Cardiac muscle cell (in vitro differentiated cells and primary cell): ENCODE measurements around the gene CHD3. TPM values are rescaled to one million over a fixed set of nuclear protein-coding genes. Genes with fewer than 3 reads are reported as not detected.

Experiments
- DNase-seq, 2 donors: peaks; one replicate each; pipeline versions ENCODE4 v3.0.0 to v3.0.0-alpha.2; 2010 to 2017; ENCODE audit warnings: low read depth in 1 of 2, low spot score in 1 of 2
- H3K27ac ChIP-seq: fragments of 200-600 bp; sonication (generic); 2 replicates; pipeline ENCODE4 v1.5.1; 2016
- H3K27me3 ChIP-seq: fragments of 200-600 bp; sonication (generic); 2 replicates; pipeline ENCODE4 v1.6.0; 2016; ENCODE audit warnings: control low read depth
- H3K36me3 ChIP-seq: fragments of 200-600 bp; sonication (generic); 2 replicates; pipeline ENCODE4 v1.5.1; 2016; ENCODE audit warnings: control low read depth
- H3K4me1 ChIP-seq: fragments of 200-600 bp; sonication (generic); 2 replicates; pipeline ENCODE4 v1.8.1; 2017; ENCODE audit warnings: low read depth, mild to moderate bottlenecking, mixed run types
- H3K4me3 ChIP-seq: fragments of 200-600 bp; sonication (generic); 2 replicates; pipeline ENCODE4 v1.5.1; 2016; ENCODE audit warnings: mild to moderate bottlenecking
- H3K9me3 ChIP-seq: fragments of 200-600 bp; sonication (generic); 2 replicates; pipeline ENCODE4 v1.5.1; 2017; ENCODE audit warnings: low read depth, mild to moderate bottlenecking, control low read depth
- polyA plus RNA-seq: library from polyadenylated mRNA; unstranded; fragments of >200 nt; fragmentation: Nextera tagmentation; extraction: Ambion mirVana; gene quantifications from 2 replicates; pipeline ENCODE4 v1.2.1, GENCODE V29; 2016
- total RNA-seq: library from RNA; depleted of rRNA; stranded (reverse); fragments of >200 nt; gene quantifications from 2 replicates; pipeline ENCODE4 v1.2.3, GENCODE V29; 2016
- TF ChIP-seq, protein P1 (sequence below): IDR thresholded peaks from 2 replicates; pipeline ENCODE4 v1.5.1; 2012; ENCODE audit warnings: low read depth, mild to moderate bottlenecking, low read length

CHD3 gene
- total and polyA plus RNA-seq, 2 experiments from 2014 or later = 15.9 to 64.7 TPM

DNA sequence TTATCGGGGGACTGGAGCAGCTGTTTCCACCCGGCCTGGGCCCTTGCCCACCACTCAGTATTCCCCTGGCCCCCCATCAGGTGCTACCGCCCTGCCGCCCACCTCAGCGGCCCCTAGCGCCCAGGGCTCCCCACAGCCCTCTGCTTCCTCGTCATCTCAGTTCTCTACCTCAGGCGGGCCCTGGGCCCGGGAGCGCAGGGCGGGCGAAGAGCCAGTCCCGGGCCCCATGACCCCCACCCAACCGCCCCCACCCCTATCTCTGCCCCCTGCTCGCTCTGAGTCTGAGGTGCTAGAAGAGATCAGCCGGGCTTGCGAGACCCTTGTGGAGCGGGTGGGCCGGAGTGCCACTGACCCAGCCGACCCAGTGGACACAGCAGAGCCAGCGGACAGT, 39.9 kb upstream of the CHD3 start:
- DNase-seq = no peak
- H3K27ac ChIP-seq = no peak overlapping the region
- no peaks in the 10 kb centered on the region for H3K27me3 ChIP-seq
- TF ChIP-seq, protein P1, sequence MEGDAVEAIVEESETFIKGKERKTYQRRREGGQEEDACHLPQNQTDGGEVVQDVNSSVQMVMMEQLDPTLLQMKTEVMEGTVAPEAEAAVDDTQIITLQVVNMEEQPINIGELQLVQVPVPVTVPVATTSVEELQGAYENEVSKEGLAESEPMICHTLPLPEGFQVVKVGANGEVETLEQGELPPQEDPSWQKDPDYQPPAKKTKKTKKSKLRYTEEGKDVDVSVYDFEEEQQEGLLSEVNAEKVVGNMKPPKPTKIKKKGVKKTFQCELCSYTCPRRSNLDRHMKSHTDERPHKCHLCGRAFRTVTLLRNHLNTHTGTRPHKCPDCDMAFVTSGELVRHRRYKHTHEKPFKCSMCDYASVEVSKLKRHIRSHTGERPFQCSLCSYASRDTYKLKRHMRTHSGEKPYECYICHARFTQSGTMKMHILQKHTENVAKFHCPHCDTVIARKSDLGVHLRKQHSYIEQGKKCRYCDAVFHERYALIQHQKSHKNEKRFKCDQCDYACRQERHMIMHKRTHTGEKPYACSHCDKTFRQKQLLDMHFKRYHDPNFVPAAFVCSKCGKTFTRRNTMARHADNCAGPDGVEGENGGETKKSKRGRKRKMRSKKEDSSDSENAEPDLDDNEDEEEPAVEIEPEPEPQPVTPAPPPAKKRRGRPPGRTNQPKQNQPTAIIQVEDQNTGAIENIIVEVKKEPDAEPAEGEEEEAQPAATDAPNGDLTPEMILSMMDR = no peak
- H3K9me3 ChIP-seq = no peaks in the 10 kb centered on the region
- peaks cover 5% of the 10 kb centered on the region for H3K4me1 ChIP-seq
- H3K4me3 ChIP-seq = no peak overlapping the region
- peaks cover 57% of the 10 kb centered on the region for H3K36me3 ChIP-seq

DNA sequence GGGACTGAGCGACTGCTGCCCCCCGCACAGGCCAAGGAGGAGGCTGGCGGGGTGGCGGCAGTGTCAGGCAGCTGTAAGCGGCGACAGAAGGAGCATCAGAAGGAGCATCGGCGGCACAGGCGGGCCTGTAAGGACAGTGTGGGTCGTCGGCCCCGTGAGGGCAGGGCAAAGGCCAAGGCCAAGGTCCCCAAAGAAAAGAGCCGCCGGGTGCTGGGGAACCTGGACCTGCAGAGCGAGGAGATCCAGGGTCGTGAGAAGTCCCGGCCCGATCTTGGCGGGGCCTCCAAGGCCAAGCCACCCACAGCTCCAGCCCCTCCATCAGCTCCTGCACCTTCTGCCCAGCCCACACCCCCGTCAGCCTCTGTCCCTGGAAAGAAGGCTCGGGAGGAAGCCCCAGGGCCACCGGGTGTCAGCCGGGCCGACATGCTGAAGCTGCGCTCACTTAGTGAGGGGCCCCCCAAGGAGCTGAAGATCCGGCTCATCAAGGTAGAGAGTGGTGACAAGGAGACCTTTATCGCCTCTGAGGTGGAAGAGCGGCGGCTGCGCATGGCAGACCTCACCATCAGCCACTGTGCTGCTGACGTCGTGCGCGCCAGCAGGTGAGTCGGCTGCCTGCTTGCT, 39.3 kb upstream of the CHD3 start:
- DNase-seq = no peak
- Histone ChIP-seq H3K36me3 (peaks cover 57% of the 10 kb centered on the region), H3K4me1 (peaks cover 10% of the 10 kb centered on the region), H3K27ac (no peak overlapping the region), H3K9me3 (no peaks in the 10 kb centered on the region), H3K4me3 (no peak overlapping the region), H3K27me3 (no peaks in the 10 kb centered on the region)
- TF ChIP-seq, protein P1 = no peak

DNA sequence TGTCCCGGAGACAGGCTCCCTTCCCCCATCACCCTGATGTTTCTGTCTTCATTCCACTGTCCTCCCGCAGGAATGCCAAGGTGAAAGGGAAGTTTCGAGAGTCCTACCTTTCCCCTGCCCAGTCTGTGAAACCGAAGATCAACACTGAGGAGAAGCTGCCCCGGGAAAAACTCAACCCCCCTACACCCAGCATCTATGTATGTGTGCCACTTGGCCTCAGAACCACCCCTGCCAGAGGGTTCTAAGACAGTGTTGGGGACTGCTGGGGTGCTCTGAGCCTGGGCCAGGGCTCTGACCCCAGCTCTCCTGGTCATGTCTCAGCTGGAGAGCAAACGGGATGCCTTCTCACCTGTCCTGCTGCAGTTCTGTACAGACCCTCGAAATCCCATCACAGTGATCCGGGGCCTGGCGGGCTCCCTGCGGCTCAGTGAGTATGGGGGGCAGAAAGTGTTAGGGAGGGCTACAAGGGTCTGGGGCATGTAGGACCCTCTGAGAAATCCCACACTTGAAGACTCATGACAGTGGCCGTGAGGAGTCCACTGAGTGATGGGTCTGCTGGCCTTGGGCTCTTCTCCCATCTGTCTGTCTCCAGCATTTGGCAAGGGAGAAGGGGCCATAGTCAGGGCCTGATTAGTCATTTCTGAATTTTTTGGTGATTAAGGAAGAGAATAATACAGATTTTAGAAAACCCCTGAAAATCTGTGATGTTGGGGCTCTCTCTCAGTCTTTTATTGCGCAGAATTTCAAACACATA, 38.7 kb upstream of the CHD3 start:
- no peaks in the 10 kb centered on the region for H3K27me3 ChIP-seq
- no peaks in the 10 kb centered on the region for H3K9me3 ChIP-seq
- no peak for DNase-seq
- peaks cover 16% of the 10 kb centered on the region for H3K4me1 ChIP-seq
- H3K27ac ChIP-seq = no peak overlapping the region
- H3K36me3 ChIP-seq = peaks cover 57% of the 10 kb centered on the region
- TF ChIP-seq, protein P1 = no peak
- no peak overlapping the region for H3K4me3 ChIP-seq

DNA sequence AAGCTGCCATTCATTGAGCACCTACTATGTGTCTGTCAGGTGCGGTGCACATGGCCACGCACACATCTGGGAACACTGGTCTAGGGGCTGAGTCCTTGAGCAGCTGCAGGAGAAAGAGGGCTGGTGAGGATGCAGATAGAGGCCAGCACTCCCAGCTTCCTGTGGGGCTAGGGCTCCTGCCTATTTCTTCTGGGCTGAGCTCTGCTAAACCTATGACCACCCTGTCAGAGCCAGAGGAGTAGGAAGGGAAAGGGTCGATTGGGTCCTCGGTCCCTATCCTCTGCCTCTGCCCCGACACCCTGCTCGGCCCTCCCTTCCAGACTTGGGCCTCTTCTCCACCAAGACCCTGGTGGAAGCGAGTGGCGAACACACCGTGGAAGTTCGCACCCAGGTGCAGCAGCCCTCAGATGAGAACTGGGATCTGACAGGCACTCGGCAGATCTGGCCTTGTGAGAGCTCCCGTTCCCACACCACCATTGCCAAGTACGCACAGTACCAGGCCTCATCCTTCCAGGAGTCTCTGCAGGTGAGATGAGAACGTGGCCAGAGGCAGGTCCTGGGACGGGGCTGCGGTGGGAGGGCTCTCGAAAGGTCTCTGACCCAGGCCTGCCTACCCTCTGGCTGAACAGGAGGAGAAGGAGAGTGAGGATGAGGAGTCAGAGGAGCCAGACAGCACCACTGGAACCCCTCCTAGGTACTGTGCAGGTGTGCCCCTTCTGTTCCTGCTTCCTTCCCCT, 37.7 kb upstream of the CHD3 start:
- peaks cover 51% of the 10 kb centered on the region for H3K36me3 ChIP-seq
- H3K27me3 ChIP-seq = no peaks in the 10 kb centered on the region
- no peaks in the 10 kb centered on the region for H3K9me3 ChIP-seq
- H3K27ac ChIP-seq = no peak overlapping the region
- no peak overlapping the region for H3K4me3 ChIP-seq
- no peak for DNase-seq
- TF ChIP-seq, protein P1 = no peak
- H3K4me1 ChIP-seq = peaks cover 20% of the 10 kb centered on the region

DNA sequence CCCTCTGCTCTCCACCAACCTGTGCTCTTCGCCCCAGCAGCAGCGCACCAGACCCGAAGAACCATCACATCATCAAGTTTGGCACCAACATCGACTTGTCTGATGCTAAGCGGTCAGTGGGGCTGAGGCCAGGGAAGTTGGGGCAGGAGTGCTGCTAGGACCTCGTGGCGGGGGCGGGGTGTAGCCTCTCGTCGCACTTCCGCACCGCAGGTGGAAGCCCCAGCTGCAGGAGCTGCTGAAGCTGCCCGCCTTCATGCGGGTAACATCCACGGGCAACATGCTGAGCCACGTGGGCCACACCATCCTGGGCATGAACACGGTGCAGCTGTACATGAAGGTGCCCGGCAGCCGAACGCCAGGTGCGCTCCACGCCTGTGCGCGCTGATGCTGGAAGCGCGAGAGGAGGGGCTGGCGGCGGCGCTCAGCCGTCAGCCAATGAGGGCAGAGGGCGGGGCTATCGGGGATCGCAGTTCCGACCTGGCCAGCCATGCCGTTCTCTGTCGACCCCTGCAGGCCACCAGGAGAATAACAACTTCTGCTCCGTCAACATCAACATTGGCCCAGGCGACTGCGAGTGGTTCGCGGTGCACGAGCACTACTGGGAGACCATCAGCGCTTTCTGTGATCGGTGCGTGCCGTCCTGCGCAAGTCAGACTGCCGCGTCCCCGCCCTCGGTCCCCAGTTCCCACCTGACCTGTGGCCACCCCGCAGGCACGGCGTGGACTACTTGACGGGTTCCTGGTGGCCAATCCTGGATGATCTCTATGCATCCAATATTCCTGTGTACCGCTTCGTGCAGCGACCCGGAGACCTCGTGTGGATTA, 36.9 kb upstream of the CHD3 start:
- Histone ChIP-seq H3K9me3 (no peaks in the 10 kb centered on the region), H3K4me3 (no peak overlapping the region), H3K27ac (no peak overlapping the region), H3K27me3 (no peaks in the 10 kb centered on the region), H3K4me1 (peaks cover 27% of the 10 kb centered on the region), H3K36me3 (peaks cover 44% of the 10 kb centered on the region)
- DNase-seq = peak; percentile 91 to 95
- TF ChIP-seq, protein P1 = peak; percentile 89
